ENCODE data around the gene NRSN2.
A peak's percentile ranks its signal among the peaks of the same experiment; 100 is the strongest.

Gene NRSN2, protein sequence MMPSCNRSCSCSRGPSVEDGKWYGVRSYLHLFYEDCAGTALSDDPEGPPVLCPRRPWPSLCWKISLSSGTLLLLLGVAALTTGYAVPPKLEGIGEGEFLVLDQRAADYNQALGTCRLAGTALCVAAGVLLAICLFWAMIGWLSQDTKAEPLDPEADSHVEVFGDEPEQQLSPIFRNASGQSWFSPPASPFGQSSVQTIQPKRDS

DNA sequence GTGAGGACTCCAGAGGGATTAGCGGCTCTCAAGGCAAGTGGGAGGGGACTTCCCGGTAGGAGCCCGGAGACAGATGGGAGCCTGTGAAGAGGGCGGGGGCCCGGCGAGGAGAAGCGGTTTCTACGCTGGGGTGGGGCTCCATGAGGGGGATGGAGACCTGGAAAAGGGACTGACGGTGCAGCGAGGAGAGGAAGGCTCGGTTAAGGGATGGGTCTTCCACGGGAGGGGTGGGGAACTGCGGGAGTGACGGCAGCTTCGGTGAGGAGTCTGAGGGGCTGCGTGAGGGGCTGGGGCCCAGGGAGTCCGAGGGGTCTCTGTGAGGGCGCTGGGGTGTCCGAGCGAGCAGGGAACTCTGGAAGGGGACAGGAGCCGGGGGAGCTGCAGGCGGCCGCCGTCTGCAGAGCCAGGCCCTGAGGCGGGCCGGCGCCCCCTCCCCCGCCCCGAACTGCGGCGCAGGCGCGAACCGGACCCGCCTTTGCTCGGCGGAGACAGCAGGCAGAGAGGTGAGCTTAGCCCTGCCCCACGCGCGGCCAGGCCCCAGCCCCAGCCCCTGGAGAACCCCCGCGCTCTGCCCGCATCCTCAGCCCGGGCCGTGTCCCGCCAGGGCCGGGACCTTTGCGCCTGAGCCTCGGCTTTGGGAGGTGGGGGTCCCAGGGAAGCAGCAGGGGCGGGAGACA, at the start of gene NRSN2:
NRSN2 (plus strand) TSS at position 472 of the 677 bp plus-strand sequence. CDS start 2,533 bp downstream, outside the sequence.
- H3K9me3 Mint-ChIP-seq = peaks cover 16% of the 10 kb centered on the region
- H3K27ac Mint-ChIP-seq = peak within 1 kb of the TSS; percentile 80
- peak within 1 kb of the TSS; percentile 99 for H3K4me3 Mint-ChIP-seq
- intact Hi-C loops (cut with micrococcal nuclease) = no loop called here
- peaks cover 21% of the 10 kb centered on the region for H3K4me1 Mint-ChIP-seq (ENCODE audit: low read depth)
- peaks cover 19% of the 10 kb centered on the region for H3K36me3 Mint-ChIP-seq (ENCODE audit: low read depth)
- peaks cover 17% of the 10 kb centered on the region for H3K27me3 Mint-ChIP-seq

- Mint-ChIP-seq H3K27me3 (no peaks in the 10 kb centered on the region), H3K4me1 (ENCODE audit: low read depth) (peaks cover 48% of the 10 kb centered on the region), H3K4me3 (peak overlapping the region; percentile 92), H3K27ac (peak overlapping the region; percentile 99), H3K9me3 (no peaks in the 10 kb centered on the region), H3K36me3 (ENCODE audit: low read depth) (peaks cover 46% of the 10 kb centered on the region)
- intact Hi-C loops (cut with micrococcal nuclease) = loop anchor here (1.0 to 2.0 kb wide), 2 partner anchors 8 to 27 kb away; partner anchors contain the start of genes C20orf96 and SOX12
These were observed 48.8 kb upstream of the NRSN2 start for GRCh38 chr20:297925-298775.

- peaks cover 46% of the 10 kb centered on the region for H3K36me3 Mint-ChIP-seq (ENCODE audit: low read depth)
- H3K27me3 Mint-ChIP-seq = no peaks in the 10 kb centered on the region
- H3K4me1 Mint-ChIP-seq (ENCODE audit: low read depth) = peaks cover 48% of the 10 kb centered on the region
- intact Hi-C loops (cut with micrococcal nuclease) = loop anchor here (1.0 to 2.0 kb wide), 2 partner anchors 9 to 26 kb away; partner anchors contain the start of genes C20orf96 and SOX12
- peak overlapping the region; percentile 92 for H3K4me3 Mint-ChIP-seq
- H3K27ac Mint-ChIP-seq = peak overlapping the region; percentile 99
- H3K9me3 Mint-ChIP-seq = no peaks in the 10 kb centered on the region
These were observed 48.0 kb upstream of the NRSN2 start for GRCh38 chr20:298776-299391.

DNA sequence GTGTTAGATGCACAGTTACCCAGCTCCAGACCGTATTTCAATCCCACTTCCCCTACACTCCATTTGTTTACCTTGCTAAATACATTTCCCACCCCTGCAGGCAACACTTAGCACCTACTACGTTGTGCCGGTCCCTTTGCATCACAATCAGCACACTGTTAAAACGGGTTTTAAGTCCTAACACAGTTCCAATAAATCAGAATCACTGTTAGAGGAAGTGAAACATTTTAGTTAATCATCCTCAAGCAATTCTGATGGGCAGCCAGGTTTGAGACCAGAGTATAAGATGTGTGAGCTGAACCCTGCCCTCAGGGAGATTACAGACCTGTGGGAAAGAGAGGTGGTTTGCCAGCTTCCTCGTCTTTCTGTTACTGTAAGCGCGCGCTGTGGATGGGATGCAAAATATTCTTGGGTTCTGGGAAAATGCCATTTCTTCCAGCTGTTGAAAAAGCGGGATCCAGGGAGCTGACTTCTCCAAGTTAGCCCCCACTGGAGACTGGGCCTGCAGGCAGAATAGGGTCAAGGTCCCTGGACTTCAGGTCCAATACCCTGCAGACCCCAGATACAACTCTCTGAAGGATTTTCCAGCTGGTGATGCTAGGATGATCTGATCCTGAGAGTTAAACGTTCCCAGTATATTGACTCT, 46.4 kb upstream of the NRSN2 start:
- H3K9me3 Mint-ChIP-seq = no peaks in the 10 kb centered on the region
- H3K4me1 Mint-ChIP-seq (ENCODE audit: low read depth) = peaks cover 48% of the 10 kb centered on the region
- H3K4me3 Mint-ChIP-seq = peak overlapping the region; percentile 44
- intact Hi-C loops (cut with micrococcal nuclease) = no loop called here
- H3K36me3 Mint-ChIP-seq (ENCODE audit: low read depth) = peaks cover 46% of the 10 kb centered on the region
- no peaks in the 10 kb centered on the region for H3K27me3 Mint-ChIP-seq
- H3K27ac Mint-ChIP-seq = peak overlapping the region; percentile 53

DNA sequence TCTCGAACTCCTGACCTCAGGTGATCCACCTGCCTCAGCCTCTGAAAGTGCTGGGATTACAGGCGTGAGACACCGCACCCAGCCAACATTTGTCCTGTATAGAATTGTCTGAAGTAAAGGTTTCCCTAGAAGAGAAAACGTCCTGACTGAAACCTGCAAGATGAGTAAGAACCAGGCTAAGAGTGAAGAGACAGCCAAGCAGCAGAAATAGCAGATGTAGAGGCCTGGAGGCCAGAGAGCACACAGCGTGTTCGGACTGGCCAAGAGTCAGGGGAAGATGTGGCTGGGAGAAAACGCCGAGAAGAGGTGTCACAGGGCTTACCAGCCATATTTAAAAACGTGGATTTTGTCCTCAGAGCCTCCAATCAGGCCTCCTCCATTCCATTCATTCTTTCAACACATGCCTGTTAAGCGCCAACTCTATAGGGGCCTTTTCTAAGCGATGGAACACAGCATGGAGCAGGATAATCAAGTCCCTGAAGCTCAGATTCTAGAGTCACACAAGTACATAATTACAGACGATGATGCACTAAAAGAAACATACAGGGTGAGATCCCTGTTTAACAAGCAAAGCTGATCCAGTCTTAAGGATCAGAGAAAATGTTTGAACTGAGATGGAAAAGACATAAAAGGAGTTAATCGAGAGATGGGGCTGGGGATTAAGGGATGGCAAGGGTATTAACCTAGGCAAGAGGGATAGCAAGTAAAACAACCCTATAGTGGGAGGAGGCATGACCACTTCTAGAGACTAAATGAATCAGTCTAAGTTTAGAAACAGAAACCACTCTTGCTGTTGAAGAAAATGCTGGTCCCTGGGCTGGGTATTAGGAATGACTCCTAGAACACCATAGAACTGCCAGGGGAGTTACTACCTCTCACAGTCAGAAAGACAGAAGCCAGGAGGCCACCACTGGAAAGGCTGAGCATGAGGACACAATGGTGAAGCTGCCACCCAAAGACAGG, 44.7 kb upstream of the NRSN2 start:
- Mint-ChIP-seq H3K27me3 (no peaks in the 10 kb centered on the region), H3K9me3 (no peaks in the 10 kb centered on the region), H3K4me3 (no peak overlapping the region), H3K36me3 (ENCODE audit: low read depth) (peaks cover 40% of the 10 kb centered on the region), H3K4me1 (ENCODE audit: low read depth) (peaks cover 41% of the 10 kb centered on the region), H3K27ac (no peak overlapping the region)
- intact Hi-C loops (cut with micrococcal nuclease) = no loop called here

- intact Hi-C loops (cut with micrococcal nuclease) = no loop called here
- peaks cover 35% of the 10 kb centered on the region for H3K4me1 Mint-ChIP-seq (ENCODE audit: low read depth)
- H3K27me3 Mint-ChIP-seq = no peaks in the 10 kb centered on the region
- no peak overlapping the region for H3K27ac Mint-ChIP-seq
- no peaks in the 10 kb centered on the region for H3K9me3 Mint-ChIP-seq
- H3K36me3 Mint-ChIP-seq (ENCODE audit: low read depth) = peaks cover 18% of the 10 kb centered on the region
- H3K4me3 Mint-ChIP-seq = no peak overlapping the region
These were observed 41.2 kb upstream of the NRSN2 start for GRCh38 chr20:305745-306144.

DNA sequence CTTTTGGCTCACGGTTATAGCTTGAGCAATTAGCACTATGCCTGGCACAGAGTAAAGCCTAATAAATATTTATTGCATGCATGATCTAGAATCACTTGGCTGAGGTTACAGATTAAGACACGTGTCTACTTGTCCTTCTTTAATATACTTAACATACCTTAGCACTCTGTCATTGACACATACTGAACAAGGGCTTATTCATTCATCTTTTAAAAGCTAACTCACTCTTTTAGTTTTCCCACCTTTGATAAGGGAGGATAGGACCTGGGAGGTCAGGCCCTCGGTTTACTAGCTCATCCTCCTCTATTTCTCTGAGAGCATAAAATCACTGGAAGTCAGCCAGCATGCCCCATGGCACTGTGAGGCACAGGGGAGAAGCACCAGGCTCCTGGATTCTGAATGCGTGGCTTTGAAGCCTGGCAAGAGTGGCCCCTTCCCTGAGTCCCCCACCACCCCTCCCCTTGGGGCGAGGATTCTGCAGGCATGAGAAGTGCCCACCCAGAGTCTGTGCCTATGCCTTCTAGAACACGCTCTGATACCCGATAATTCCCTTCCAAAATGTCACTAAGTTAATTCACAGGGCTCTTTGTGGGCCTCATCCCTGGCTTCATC, 38.4 kb upstream of the NRSN2 start:
- no peaks in the 10 kb centered on the region for H3K27me3 Mint-ChIP-seq
- intact Hi-C loops (cut with micrococcal nuclease) = no loop called here
- peaks cover 39% of the 10 kb centered on the region for H3K4me1 Mint-ChIP-seq (ENCODE audit: low read depth)
- H3K36me3 Mint-ChIP-seq (ENCODE audit: low read depth) = no peaks in the 10 kb centered on the region
- H3K4me3 Mint-ChIP-seq = no peak overlapping the region
- H3K27ac Mint-ChIP-seq = no peak overlapping the region
- H3K9me3 Mint-ChIP-seq = no peaks in the 10 kb centered on the region

GRCh38 chr20:309306-309840, 37.5 kb upstream of the NRSN2 start:
- Mint-ChIP-seq H3K9me3 (no peaks in the 10 kb centered on the region), H3K27me3 (no peaks in the 10 kb centered on the region), H3K4me1 (ENCODE audit: low read depth) (peaks cover 43% of the 10 kb centered on the region), H3K36me3 (ENCODE audit: low read depth) (no peaks in the 10 kb centered on the region), H3K4me3 (no peak overlapping the region), H3K27ac (peak overlapping the region; percentile 62)
- intact Hi-C loops (cut with micrococcal nuclease) = no loop called here

- Mint-ChIP-seq H3K27me3 (no peaks in the 10 kb centered on the region), H3K36me3 (ENCODE audit: low read depth) (no peaks in the 10 kb centered on the region), H3K4me1 (ENCODE audit: low read depth) (peaks cover 43% of the 10 kb centered on the region), H3K27ac (peak overlapping the region; percentile 62), H3K9me3 (no peaks in the 10 kb centered on the region), H3K4me3 (peak overlapping the region; percentile 73)
- intact Hi-C loops (cut with micrococcal nuclease) = loop anchor here (2.0 kb wide), 1 partner anchor 15 kb away; the partner anchor contains the start of gene SOX12
These were observed 36.9 kb upstream of the NRSN2 start for GRCh38 chr20:309841-310644.

DNA sequence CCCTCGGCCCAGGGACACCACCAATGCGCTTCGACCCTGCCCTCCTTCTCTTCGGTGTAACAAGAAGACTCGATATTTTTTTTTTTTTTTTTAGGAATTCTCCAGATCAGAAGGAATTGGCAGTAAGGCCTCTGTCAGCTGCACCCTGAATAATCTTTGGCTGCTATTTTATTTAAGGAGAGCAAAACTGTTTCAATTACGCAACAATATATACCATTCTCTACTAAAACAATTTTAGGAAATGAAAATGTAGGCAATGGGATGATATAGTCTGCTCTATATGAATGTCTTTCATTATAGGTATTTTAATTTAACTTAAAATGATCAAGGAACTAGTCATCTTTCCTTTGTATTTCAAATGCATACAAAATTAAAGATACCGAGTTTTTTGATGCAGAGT, 36.3 kb upstream of the NRSN2 start:
- Mint-ChIP-seq H3K27ac (peak overlapping the region; percentile 62), H3K27me3 (no peaks in the 10 kb centered on the region), H3K4me3 (peak overlapping the region; percentile 73), H3K36me3 (ENCODE audit: low read depth) (no peaks in the 10 kb centered on the region), H3K9me3 (no peaks in the 10 kb centered on the region), H3K4me1 (ENCODE audit: low read depth) (peaks cover 42% of the 10 kb centered on the region)
- intact Hi-C loops (cut with micrococcal nuclease) = loop anchor here (2.0 kb wide), 1 partner anchor 14 kb away; the partner anchor contains the start of gene SOX12

DNA sequence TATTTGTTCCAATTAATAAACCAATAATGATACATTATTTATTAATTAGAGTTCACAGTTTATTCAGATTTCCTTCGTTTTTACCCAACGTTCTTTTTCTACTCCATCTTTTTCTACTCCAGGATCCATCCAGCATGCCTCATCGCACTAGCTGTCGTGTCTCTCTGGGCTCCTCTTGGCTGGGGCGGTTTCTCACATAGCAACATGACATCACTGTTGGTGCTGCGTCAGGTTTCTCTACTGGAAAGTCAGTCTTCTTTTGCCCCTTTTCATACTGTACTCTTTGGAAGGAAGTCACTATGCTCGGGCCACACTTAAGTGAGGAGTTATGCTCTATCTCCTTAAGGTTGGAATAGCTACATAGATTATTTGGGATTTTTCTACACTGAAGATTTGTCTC, 35.3 kb upstream of the NRSN2 start:
- Mint-ChIP-seq H3K27ac (no peak overlapping the region), H3K4me3 (no peak overlapping the region), H3K4me1 (ENCODE audit: low read depth) (peaks cover 38% of the 10 kb centered on the region), H3K36me3 (ENCODE audit: low read depth) (no peaks in the 10 kb centered on the region), H3K27me3 (no peaks in the 10 kb centered on the region), H3K9me3 (no peaks in the 10 kb centered on the region)
- intact Hi-C loops (cut with micrococcal nuclease) = loop anchor here (2.0 kb wide), 1 partner anchor 13 kb away; the partner anchor contains the start of gene SOX12
